ENCODE measurements around the gene PCDH9. TPM values are rescaled to one million over a fixed set of nuclear protein-coding genes. Genes with fewer than 3 reads are reported as not detected.

PCDH9 gene
- polyA plus RNA-seq, 3 donors, result 0.03 TPM; not detected in 1

DNA sequence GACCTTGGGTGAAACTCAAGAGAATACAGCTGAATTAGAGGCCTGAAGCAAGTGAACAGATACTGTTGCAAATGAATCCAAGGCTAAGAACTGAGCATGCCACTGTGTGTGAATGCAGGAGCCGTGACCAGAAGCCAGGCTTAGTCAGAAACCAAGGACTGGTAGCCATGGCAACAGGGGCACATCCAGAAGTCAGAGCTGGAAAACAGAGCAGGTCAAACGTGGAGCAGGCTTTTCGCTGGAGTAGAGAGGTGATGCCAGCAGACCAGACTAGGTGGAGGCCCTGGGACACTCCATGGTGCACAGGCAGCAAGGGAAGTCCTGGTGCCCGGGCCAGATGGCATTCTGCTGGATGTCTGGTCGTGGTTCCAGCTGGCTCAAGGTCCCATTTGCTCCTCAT, 564.1 kb downstream of the PCDH9 start:
- no peaks in the 10 kb centered on the region for H3K79me2 ChIP-seq (ENCODE audit: insufficient read depth, low read length)
- no peak overlapping the region for H2AFZ ChIP-seq (ENCODE audit: insufficient read depth, low read depth, low read length, poor library complexity, severe bottlenecking)
- H3K27me3 ChIP-seq (ENCODE audit: control insufficient read depth in 2 of 2, insufficient read depth in 2 of 2, low read length in 2 of 2), result no peaks in the 10 kb centered on the region

DNA sequence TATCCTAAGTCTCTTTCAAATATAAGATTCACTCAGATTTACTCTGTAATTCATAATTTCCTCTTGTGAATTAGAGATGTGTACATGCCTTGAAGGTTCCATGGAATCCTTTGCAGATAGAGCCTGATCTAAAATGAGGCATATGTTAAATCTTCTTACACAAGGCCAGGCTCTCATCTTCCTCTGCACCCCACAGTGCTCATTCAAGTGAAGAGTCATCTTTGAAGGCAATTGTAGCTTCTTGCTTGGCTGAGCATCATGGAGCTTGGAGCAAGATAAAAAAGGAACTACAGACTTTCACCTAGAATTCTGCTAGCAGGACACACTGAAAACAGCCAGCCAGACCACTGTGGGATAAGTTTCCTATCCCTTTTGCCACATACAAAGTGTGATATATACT, 566.4 kb downstream of the PCDH9 start:
- Histone ChIP-seq H3K9ac (ENCODE audit: insufficient read depth, low read length, poor library complexity, severe bottlenecking) (no peak overlapping the region), H2AFZ (ENCODE audit: insufficient read depth, low read depth, low read length, poor library complexity, severe bottlenecking) (no peak overlapping the region), H4K20me1 (ENCODE audit: insufficient read depth, low read length) (no peaks in the 10 kb centered on the region), H3K79me2 (ENCODE audit: insufficient read depth, low read length) (no peaks in the 10 kb centered on the region), H3K4me2 (replicated peaks; ENCODE audit: extremely low read depth, low read length, poor library complexity, severe bottlenecking) (no peak overlapping the region), H3K27ac (ENCODE audit: low read depth in 1 of 2, low read length in 2 of 2) (no peak overlapping the region), H3K27me3 (ENCODE audit: control insufficient read depth in 2 of 2, insufficient read depth in 2 of 2, low read length in 2 of 2) (no peaks in the 10 kb centered on the region), H3K4me3 (replicated peaks in 1 of 3; ENCODE audit: low read depth in 2 of 3, low read length in 3 of 3) (no peak overlapping the region), H3K4me1 (ENCODE audit: control insufficient read depth in 1 of 2, insufficient read depth in 2 of 2, low read length in 2 of 2) (no peaks in the 10 kb centered on the region), H3K9me3 (replicated peaks in 1 of 2; ENCODE audit: control insufficient read depth in 1 of 2, insufficient read depth in 1 of 2, low read length in 2 of 2) (no peaks in the 10 kb centered on the region), H3K36me3 (replicated peaks in 1 of 2; ENCODE audit: control insufficient read depth in 1 of 2, insufficient read depth in 2 of 2, low read length in 2 of 2) (no peaks in the 10 kb centered on the region)
- DNase-seq, result no peak
- H3K27me3 Mint-ChIP-seq (ENCODE audit: low read depth in 3 of 3), result peaks cover 0 to 3% (median 0%) of the 10 kb centered on the region in 3 donors
- no peak overlapping the region for H3K27ac Mint-ChIP-seq
- TF ChIP-seq, protein P1, sequence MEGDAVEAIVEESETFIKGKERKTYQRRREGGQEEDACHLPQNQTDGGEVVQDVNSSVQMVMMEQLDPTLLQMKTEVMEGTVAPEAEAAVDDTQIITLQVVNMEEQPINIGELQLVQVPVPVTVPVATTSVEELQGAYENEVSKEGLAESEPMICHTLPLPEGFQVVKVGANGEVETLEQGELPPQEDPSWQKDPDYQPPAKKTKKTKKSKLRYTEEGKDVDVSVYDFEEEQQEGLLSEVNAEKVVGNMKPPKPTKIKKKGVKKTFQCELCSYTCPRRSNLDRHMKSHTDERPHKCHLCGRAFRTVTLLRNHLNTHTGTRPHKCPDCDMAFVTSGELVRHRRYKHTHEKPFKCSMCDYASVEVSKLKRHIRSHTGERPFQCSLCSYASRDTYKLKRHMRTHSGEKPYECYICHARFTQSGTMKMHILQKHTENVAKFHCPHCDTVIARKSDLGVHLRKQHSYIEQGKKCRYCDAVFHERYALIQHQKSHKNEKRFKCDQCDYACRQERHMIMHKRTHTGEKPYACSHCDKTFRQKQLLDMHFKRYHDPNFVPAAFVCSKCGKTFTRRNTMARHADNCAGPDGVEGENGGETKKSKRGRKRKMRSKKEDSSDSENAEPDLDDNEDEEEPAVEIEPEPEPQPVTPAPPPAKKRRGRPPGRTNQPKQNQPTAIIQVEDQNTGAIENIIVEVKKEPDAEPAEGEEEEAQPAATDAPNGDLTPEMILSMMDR (IDR thresholded peaks at IDR 0.05), result no peak
- no peaks in the 10 kb centered on the region for H3K36me3 Mint-ChIP-seq
- peaks cover 0 to 6% (median 0%) of the 10 kb centered on the region in 7 donors for H3K9me3 Mint-ChIP-seq
- no peaks in the 10 kb centered on the region for H3K4me1 Mint-ChIP-seq
- no peak overlapping the region for H3K4me3 Mint-ChIP-seq
- intact Hi-C loops (cut with micrococcal nuclease), result no loop called here

More for the DNA sequence above, 564.1 kb downstream of the PCDH9 start:
- Histone ChIP-seq H3K4me3 (replicated peaks in 1 of 3; ENCODE audit: low read depth in 2 of 3, low read length in 3 of 3) (no peak overlapping the region), H3K9ac (ENCODE audit: insufficient read depth, low read length, poor library complexity, severe bottlenecking) (no peak overlapping the region), H3K36me3 (replicated peaks in 1 of 2; ENCODE audit: control insufficient read depth in 1 of 2, insufficient read depth in 2 of 2, low read length in 2 of 2) (no peaks in the 10 kb centered on the region), H3K9me3 (replicated peaks in 1 of 2; ENCODE audit: control insufficient read depth in 1 of 2, insufficient read depth in 1 of 2, low read length in 2 of 2) (no peaks in the 10 kb centered on the region), H3K4me2 (replicated peaks; ENCODE audit: extremely low read depth, low read length, poor library complexity, severe bottlenecking) (no peak overlapping the region), H3K4me1 (ENCODE audit: control insufficient read depth in 1 of 2, insufficient read depth in 2 of 2, low read length in 2 of 2) (no peaks in the 10 kb centered on the region), H4K20me1 (ENCODE audit: insufficient read depth, low read length) (no peaks in the 10 kb centered on the region), H3K27ac (ENCODE audit: low read depth in 1 of 2, low read length in 2 of 2) (no peak overlapping the region)
- H3K4me1 Mint-ChIP-seq, result no peaks in the 10 kb centered on the region
- intact Hi-C loops (cut with micrococcal nuclease), result no loop called here
- no peak for DNase-seq
- H3K27ac Mint-ChIP-seq, result no peak overlapping the region
- H3K36me3 Mint-ChIP-seq, result no peaks in the 10 kb centered on the region
- no peak overlapping the region for H3K4me3 Mint-ChIP-seq
- peaks cover 0 to 7% (median 3%) of the 10 kb centered on the region in 7 donors for H3K9me3 Mint-ChIP-seq
- 85% methylated on average over 3 of the region's 5 CpGs for WGBS (ENCODE audit: insufficient coverage)
- TF ChIP-seq, protein P1 (IDR thresholded peaks at IDR 0.05), result no peak
- peaks cover 0 to 3% (median 0%) of the 10 kb centered on the region in 3 donors for H3K27me3 Mint-ChIP-seq (ENCODE audit: low read depth in 3 of 3)
